ENCODE measurements around the gene COMMD8.

Gene COMMD8

DNA sequence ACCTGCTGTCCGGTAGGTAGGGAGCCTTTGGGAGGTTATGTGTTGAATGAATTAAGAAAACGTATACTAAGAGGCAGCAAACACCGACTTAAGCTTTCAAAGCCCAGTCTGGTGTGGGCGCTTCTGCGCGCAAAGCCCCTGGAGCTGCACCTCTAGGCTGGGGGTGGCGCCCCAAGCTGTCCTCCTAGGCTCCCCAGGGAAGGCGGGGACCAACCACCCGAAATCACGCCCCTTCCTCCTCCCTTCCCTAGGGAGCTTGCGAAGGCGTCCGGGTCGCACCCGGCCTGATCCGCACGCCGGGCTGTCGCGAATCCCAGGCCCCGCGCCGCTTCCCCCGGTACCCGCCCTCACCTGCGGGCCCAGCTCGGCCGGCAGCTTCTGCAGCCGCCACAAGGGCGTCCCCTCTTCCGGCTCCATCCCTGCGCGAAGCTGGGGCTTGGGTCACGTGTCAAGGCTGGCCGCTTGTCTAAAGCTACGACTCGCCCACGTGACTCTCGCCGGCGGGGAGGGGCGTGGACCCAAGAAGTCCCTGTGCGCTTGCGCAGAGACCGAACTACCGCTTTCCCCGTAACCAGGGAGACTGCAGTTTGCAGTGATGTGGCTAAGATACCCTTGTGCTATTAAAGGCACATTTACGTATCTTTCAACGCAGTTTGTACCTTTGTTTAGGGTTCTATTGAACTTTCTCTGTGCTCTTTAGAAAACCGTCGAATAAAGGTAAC, at the start of gene COMMD8:
Gene COMMD8 (minus strand): TSS at position 468 of the 722 bp plus-strand sequence. CDS start 51 bp downstream, at position 417.
- peak; percentile 94 for DNase-seq (ENCODE audit: low read depth)
- peak within 1 kb of the TSS; percentile 81 for H3K4me3 ChIP-seq (ENCODE audit: low read depth, low read length)
- TF ChIP-seq, protein P1, sequence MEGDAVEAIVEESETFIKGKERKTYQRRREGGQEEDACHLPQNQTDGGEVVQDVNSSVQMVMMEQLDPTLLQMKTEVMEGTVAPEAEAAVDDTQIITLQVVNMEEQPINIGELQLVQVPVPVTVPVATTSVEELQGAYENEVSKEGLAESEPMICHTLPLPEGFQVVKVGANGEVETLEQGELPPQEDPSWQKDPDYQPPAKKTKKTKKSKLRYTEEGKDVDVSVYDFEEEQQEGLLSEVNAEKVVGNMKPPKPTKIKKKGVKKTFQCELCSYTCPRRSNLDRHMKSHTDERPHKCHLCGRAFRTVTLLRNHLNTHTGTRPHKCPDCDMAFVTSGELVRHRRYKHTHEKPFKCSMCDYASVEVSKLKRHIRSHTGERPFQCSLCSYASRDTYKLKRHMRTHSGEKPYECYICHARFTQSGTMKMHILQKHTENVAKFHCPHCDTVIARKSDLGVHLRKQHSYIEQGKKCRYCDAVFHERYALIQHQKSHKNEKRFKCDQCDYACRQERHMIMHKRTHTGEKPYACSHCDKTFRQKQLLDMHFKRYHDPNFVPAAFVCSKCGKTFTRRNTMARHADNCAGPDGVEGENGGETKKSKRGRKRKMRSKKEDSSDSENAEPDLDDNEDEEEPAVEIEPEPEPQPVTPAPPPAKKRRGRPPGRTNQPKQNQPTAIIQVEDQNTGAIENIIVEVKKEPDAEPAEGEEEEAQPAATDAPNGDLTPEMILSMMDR (IDR thresholded peaks at IDR 0.05; ENCODE audit: low read depth, low read length, missing control alignments), result peak; percentile 14

DNA sequence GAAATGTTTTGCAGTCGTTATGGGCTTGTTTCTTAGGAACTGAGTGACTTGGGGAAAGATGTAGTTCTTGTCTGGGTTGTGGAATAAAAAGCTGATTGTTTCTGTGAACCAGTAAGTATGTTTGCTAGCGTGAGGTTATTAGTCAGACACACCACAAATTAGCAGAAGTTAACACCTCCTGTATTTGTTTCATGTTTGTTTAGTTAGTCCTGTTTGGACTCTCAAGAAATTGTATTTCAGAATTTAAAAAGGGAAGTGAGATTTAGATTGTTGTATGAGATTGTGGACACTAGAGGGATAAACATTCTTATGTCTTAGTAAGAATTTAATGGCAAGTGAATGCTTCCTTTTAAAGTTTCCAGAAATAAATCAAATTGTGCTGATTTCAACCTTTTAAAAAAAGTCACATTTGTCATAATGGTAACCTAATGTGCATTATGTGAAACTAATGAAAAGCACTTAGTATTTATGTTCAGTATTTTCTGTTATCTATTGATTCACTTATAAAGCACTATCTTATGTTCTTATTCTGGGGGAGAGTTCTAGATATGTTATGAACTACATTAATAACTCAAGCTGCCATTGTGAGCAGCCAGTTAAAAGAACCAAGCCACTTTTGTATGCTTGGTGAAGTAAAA, 47.1 kb upstream of the COMMD8 start:
- DNase-seq (ENCODE audit: low read depth), result peak; percentile 80
- TF ChIP-seq, protein P1 (IDR thresholded peaks at IDR 0.05; ENCODE audit: low read depth, low read length, missing control alignments), result peak; percentile 20
- no peak overlapping the region; the same call in 1 of the 2 replicates for H3K4me3 ChIP-seq (ENCODE audit: low read depth, low read length)

DNA sequence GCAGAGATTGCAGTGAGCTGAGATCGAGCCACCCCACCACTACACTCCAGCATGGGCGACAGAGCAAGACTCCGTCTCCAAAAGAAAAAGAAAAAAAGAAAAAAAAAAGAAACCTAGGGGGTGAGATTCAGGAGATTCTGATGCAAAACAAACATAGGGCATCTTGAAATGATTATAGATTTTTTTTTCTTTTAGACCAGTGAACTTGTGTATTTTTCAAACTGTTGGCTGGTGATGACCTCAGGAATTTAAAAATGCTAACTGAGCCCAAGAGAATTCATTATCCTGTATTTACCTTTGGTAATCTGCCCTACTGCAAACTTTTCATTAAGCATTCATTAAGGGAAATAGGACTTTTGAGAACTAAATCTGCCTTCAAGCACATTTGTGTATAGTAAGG, 42.2 kb upstream of the COMMD8 start:
- TF ChIP-seq, protein P1 (IDR thresholded peaks at IDR 0.05; ENCODE audit: low read depth, low read length, missing control alignments), result no peak
- H3K4me3 ChIP-seq (ENCODE audit: low read depth, low read length), result no peak overlapping the region
- DNase-seq (ENCODE audit: low read depth), result no peak

DNA sequence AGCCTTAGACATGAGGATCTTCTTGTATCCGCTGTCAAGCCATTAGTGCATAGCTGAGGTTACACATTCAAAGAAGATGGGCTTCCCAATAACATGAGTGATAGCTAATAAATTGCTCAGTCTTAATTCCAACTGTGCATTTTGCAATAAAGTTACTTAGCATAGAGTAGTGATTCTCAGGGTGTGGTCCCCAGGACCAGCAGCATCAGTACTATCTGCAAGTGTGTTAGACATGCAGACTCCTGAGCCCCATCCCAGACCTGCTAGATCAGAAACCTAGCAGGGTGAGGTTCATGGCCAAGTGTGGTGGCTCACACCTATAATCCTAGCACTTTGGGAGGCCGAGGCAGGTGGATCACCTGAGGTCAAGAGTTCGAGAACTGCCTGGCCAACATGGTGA, 41.6 kb upstream of the COMMD8 start:
- TF ChIP-seq, protein P1 (IDR thresholded peaks at IDR 0.05; ENCODE audit: low read depth, low read length, missing control alignments), result no peak
- H3K4me3 ChIP-seq (ENCODE audit: low read depth, low read length), result no peak overlapping the region

DNA sequence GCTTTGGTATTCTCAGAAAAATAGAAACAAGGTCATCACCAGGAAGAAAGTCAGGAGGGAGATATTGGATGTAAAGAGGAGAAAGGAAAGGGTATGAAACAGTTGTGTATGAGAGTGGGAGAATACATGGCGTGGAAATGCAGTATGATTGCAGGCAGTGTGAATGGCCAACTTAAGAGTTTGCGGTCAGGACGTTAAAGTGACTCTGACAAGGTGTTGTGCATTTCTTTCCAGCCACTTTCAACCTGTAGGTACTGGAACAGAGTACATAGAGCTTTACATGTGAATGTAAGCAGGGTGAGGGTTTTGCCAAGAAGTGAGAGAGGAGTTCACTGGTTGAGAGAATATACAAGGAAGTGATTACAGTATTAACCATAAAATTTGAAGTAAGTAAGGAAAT, 37.3 kb upstream of the COMMD8 start:
- no peak for DNase-seq (ENCODE audit: low read depth)
- TF ChIP-seq, protein P1 (IDR thresholded peaks at IDR 0.05; ENCODE audit: low read depth, low read length, missing control alignments), result no peak
- H3K4me3 ChIP-seq (ENCODE audit: low read depth, low read length), result no peak overlapping the region

More for the DNA sequence above, 41.6 kb upstream of the COMMD8 start:
- no peak for DNase-seq (ENCODE audit: low read depth)

DNA sequence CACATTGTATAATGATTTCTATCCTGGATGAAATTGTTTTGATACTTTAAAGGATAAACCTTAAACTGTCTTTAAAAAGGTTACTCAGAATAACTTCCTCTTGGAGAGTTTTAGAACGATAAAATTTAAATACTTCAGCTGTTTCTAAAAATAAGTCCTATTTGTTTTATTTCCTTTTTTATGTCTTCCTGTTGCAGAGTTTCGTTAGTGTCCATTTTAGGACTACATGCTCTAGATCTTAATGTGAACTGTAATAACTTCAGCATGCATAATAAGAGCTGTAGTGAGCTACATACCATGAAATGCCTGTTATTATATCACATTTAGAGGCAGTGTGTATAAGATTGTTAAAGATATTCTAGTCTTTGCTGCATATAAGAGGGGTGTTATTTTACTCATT, 36.2 kb upstream of the COMMD8 start:
- TF ChIP-seq, protein P1 (IDR thresholded peaks at IDR 0.05; ENCODE audit: low read depth, low read length, missing control alignments), result no peak
- DNase-seq (ENCODE audit: low read depth), result no peak
- no peak overlapping the region for H3K4me3 ChIP-seq (ENCODE audit: low read depth, low read length)

All from GM12864 (cell line).